ACC112 (cell line): ENCODE results near the gene RIN3.

Experiments used
- H2AFZ ChIP-seq: fragments of 200-600 bp; sonication (generic); one replicate; pipeline ENCODE4 v1.6.0; 2017; ENCODE audit warnings: antibody characterized with exemption, low read length; ENCODE audit not compliant: unreplicated experiment
- H3K27ac ChIP-seq: fragments of 200-600 bp; sonication (generic); 2 replicates; pipeline ENCODE4 v1.5.1; 2014; ENCODE audit warnings: low read depth, mild to moderate bottlenecking, antibody characterized with exemption, low read length, moderate library complexity
- H3K27me3 ChIP-seq: fragments of 200-600 bp; sonication (generic); 2 replicates; pipeline ENCODE4 v1.6.1; 2014; ENCODE audit warnings: mild to moderate bottlenecking, antibody characterized with exemption, low read length, moderate library complexity, mixed read lengths; ENCODE audit not compliant: insufficient read depth
- H3K36me3 ChIP-seq: fragments of 200-600 bp; sonication (generic); 2 replicates; pipeline ENCODE4 v1.6.1; 2016; ENCODE audit warnings: mild to moderate bottlenecking, antibody characterized with exemption, low read length, moderate library complexity, mixed read lengths; ENCODE audit not compliant: insufficient read depth
- H3K4me1 ChIP-seq: fragments of 200-600 bp; sonication (generic); one replicate; pipeline ENCODE4 v1.6.1; 2016; ENCODE audit warnings: low read length, mixed read lengths; ENCODE audit not compliant: insufficient read depth, unreplicated experiment, control insufficient read depth
- H3K4me3 ChIP-seq: fragments of 200-600 bp; sonication (generic); 2 replicates; pipeline ENCODE4 v1.5.1; 2014; ENCODE audit warnings: mild to moderate bottlenecking, low read depth, low read length
- H3K79me2 ChIP-seq: fragments of 200-600 bp; sonication (generic); one replicate; pipeline ENCODE4 v1.6.0; 2016; ENCODE audit warnings: low read length; ENCODE audit not compliant: control insufficient read depth, unreplicated experiment, insufficient read depth

Gene RIN3

DNA sequence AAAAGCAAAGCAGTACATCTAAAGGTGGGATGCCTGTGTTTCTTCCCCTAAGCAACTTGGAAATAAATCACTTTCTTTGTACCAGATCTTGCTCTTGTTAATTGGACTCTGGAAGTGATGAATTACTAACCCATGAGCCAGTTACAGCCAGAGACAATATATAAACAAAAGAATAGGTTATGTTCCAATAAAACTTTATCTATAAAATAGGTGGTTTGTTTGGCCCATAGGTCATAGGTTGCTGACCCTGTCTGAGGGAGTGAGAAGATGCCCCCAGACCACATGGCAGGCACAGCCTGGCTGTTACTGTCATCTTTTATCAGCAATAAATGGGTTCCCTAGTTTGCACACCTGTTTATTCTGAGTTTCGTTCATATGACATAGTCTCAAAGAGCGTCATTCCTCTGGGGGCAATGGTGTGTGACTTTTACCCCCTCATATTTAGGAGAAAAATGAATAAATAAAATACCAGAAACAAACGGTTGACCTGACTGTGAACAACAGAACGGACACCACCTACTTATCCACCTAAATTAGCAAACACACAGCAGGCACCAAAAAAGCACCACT is 224.1 kb downstream of the RIN3 start:
- H3K27ac ChIP-seq = no peak overlapping the region
- peaks cover 6% of the 10 kb centered on the region; the same call in 1 of the 2 replicates for H3K36me3 ChIP-seq
- H3K4me1 ChIP-seq = no peaks in the 10 kb centered on the region
- no peak overlapping the region for H2AFZ ChIP-seq
- no peak overlapping the region for H3K4me3 ChIP-seq
- H3K79me2 ChIP-seq = no peaks in the 10 kb centered on the region
- H3K27me3 ChIP-seq = no peaks in the 10 kb centered on the region
